ENCODE data around the gene CD74. TPM values are rescaled to one million over a fixed set of nuclear protein-coding genes. Genes with fewer than 3 reads are reported as not detected.

Gene CD74
- polyA plus RNA-seq, 1 donor from 2014 or later, result not detected

DNA sequence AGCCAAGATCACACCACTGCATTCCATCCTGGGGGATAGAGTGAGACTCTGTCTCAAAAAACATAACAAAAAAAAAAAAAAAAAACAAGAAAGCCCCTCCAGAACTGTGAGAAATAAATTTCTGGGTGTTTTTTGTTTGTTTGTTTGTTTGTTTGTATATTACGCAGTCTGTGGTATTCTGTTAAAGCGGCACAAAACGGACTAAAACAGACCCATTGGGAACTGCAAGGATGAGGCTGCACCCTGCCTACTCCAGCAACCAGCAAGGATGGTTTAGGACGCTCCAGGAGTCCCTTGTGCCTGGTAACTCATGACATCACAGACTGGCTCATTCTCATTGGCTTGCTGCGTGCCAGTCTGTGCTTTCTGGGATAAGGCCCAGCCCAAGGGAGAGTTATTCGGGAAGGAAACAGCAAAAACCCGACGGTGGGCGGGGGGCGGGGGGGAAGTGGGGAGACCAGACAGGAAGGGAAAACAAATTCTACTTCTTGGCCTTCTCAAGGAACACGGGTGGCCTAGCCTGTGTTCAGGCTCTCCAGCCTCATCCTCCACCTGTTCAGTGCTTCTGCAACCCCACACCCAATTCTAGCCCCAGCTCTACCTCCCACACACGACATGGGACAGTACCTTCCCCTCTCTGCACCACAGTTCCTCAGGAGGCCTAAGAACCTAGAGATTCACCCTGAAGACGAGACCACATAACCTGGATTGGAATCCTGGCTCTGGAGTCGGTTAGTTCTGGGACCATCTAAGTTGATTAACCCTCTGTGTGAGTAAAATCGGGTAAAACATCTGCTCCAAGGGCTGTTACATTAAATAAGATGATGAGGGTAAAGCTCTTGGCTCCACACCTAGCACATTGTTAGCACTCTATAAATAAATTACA is 2.8 kb downstream of the CD74 start:
- Histone ChIP-seq H2AFZ (ENCODE audit: low read depth, low read length) (no peak overlapping the region), H3K9ac (ENCODE audit: low read length) (no peak overlapping the region), H4K20me1 (ENCODE audit: insufficient read depth) (no peaks in the 10 kb centered on the region), H3K4me2 (ENCODE audit: low read length) (no peak overlapping the region), H3F3A (ENCODE audit: insufficient read depth, low read length, poor library complexity, severe bottlenecking) (no peaks in the 10 kb centered on the region), H3K27ac (ENCODE audit: low read length) (no peak overlapping the region), H3K4me3 (ENCODE audit: low read length) (no peak overlapping the region), H3K9me3 (ENCODE audit: low read length) (no peaks in the 10 kb centered on the region), H3K36me3 (ENCODE audit: insufficient read depth, low read length) (no peaks in the 10 kb centered on the region), H3K79me2 (replicated peaks; ENCODE audit: insufficient read depth, low read length) (no peaks in the 10 kb centered on the region), H3K27me3 (ENCODE audit: insufficient read depth, low read depth, low read length) (no peaks in the 10 kb centered on the region), H3K9me2 (ENCODE audit: insufficient read depth, low read length) (no peaks in the 10 kb centered on the region)
- TF ChIP-seq SMC3 (conservative IDR thresholded peaks at IDR 0.05; ENCODE audit: poor library complexity), result no peak
- TF ChIP-seq EP300 (conservative IDR thresholded peaks at IDR 0.05; ENCODE audit: poor library complexity, severe bottlenecking), result no peak
- TF ChIP-seq RAD21 (conservative IDR thresholded peaks at IDR 0.05), result no peak
- TF ChIP-seq, protein P1, sequence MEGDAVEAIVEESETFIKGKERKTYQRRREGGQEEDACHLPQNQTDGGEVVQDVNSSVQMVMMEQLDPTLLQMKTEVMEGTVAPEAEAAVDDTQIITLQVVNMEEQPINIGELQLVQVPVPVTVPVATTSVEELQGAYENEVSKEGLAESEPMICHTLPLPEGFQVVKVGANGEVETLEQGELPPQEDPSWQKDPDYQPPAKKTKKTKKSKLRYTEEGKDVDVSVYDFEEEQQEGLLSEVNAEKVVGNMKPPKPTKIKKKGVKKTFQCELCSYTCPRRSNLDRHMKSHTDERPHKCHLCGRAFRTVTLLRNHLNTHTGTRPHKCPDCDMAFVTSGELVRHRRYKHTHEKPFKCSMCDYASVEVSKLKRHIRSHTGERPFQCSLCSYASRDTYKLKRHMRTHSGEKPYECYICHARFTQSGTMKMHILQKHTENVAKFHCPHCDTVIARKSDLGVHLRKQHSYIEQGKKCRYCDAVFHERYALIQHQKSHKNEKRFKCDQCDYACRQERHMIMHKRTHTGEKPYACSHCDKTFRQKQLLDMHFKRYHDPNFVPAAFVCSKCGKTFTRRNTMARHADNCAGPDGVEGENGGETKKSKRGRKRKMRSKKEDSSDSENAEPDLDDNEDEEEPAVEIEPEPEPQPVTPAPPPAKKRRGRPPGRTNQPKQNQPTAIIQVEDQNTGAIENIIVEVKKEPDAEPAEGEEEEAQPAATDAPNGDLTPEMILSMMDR (IDR thresholded peaks at IDR 0.05; ENCODE audit: poor library complexity, severe bottlenecking), result no peak
- TF ChIP-seq POLR2AphosphoS5 (IDR thresholded peaks at IDR 0.05), result no peak
- no peak for TF ChIP-seq TAF1 (IDR thresholded peaks at IDR 0.05; ENCODE audit: low read depth)
- TF ChIP-seq REST (IDR thresholded peaks at IDR 0.05; ENCODE audit: borderline replicate concordance), result no peak
- no peak for TF ChIP-seq MXI1 (conservative IDR thresholded peaks at IDR 0.05; ENCODE audit: poor library complexity, severe bottlenecking)
- no peak for TF ChIP-seq EZH2 (IDR thresholded peaks at IDR 0.05; ENCODE audit: borderline replicate concordance, insufficient read depth, low read length, poor library complexity, severe bottlenecking)

- Histone ChIP-seq H2AFZ (ENCODE audit: low read depth, low read length) (no peak overlapping the region), H3K79me2 (replicated peaks; ENCODE audit: insufficient read depth, low read length) (no peaks in the 10 kb centered on the region), H4K20me1 (ENCODE audit: insufficient read depth) (no peaks in the 10 kb centered on the region), H3F3A (ENCODE audit: insufficient read depth, low read length, poor library complexity, severe bottlenecking) (no peaks in the 10 kb centered on the region), H3K9me2 (ENCODE audit: insufficient read depth, low read length) (no peaks in the 10 kb centered on the region), H3K9ac (ENCODE audit: low read length) (no peak overlapping the region), H3K4me2 (ENCODE audit: low read length) (no peak overlapping the region), H3K9me3 (ENCODE audit: low read length) (no peaks in the 10 kb centered on the region), H3K27ac (ENCODE audit: low read length) (no peak overlapping the region), H3K27me3 (ENCODE audit: insufficient read depth, low read depth, low read length) (no peaks in the 10 kb centered on the region), H3K36me3 (ENCODE audit: insufficient read depth, low read length) (no peaks in the 10 kb centered on the region), H3K4me3 (ENCODE audit: low read length) (no peak overlapping the region)
- TF ChIP-seq POLR2AphosphoS5 (IDR thresholded peaks at IDR 0.05) (no peak), RAD21 (conservative IDR thresholded peaks at IDR 0.05) (no peak), TAF1 (IDR thresholded peaks at IDR 0.05; ENCODE audit: low read depth) (no peak), REST (IDR thresholded peaks at IDR 0.05; ENCODE audit: borderline replicate concordance) (no peak), EZH2 (IDR thresholded peaks at IDR 0.05; ENCODE audit: borderline replicate concordance, insufficient read depth, low read length, poor library complexity, severe bottlenecking) (no peak), MXI1 (conservative IDR thresholded peaks at IDR 0.05; ENCODE audit: poor library complexity, severe bottlenecking) (no peak), EP300 (conservative IDR thresholded peaks at IDR 0.05; ENCODE audit: poor library complexity, severe bottlenecking) (no peak), SMC3 (conservative IDR thresholded peaks at IDR 0.05; ENCODE audit: poor library complexity) (no peak)
- TF ChIP-seq, protein P1 (IDR thresholded peaks at IDR 0.05; ENCODE audit: poor library complexity, severe bottlenecking), result no peak
These were observed 4.3 kb downstream of the CD74 start for GRCh38 chr5:150408231-150408943.

Measured in neural cell (in vitro differentiated cells).